22Rv1 (cell line): ENCODE measurements around the gene CLHC1.

Experiments used
- ZFX ChIP-seq: fragments of 450-650 bp; IDR thresholded peaks from 2 replicates; pipeline ENCODE4 v1.6.1; 2017; ENCODE audit warnings: antibody characterized with exemption, borderline replicate concordance
- TF ChIP-seq, protein P1 (sequence below): fragments of 450-650 bp; IDR thresholded peaks from 2 replicates; pipeline ENCODE4 v1.5.1; 2017; ENCODE audit warnings: mild to moderate bottlenecking

DNA sequence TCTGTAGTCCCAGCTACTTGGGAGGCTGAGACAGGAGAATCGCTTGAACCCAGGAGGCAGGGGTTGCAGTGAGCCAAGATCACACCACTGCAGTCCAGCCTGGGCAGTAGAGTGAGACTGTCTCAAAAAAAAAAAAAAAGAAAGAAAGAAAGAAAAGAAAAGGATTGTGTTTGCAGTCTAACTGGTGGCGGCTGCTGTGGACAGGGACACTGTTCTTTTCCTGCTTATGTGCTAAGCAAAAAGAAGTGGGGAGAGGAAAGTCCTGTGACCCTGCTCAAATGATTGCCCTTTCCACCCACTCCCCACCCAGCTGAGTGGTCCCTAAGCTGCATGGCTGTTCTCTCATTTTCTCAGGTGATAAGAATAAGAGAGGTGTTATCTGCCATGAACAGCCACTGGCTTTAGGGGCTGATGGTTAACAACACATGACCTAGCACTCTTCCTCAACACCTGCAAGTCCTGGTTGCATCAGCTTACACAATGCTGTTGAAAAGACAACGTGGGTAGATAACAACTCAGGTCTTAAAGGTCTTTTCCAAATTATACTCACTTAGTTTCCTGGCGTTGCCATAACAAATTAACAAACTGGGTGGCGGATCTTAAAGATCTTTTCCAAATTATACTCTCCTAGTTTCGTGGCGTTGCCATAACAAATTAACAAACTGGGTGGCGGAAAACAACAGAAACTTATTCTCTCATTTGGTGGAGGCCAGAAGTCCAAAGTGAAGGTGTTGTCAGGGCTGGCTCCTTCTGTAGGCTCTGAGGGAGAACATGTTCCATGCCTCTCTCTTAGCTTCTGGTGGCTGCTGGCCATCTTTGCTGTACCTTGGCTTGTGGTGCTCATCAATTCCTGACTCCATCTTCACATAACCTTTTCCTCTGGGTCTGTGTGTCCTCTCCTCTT is 91.5 kb downstream of the CLHC1 start:
- TF ChIP-seq, protein P1, sequence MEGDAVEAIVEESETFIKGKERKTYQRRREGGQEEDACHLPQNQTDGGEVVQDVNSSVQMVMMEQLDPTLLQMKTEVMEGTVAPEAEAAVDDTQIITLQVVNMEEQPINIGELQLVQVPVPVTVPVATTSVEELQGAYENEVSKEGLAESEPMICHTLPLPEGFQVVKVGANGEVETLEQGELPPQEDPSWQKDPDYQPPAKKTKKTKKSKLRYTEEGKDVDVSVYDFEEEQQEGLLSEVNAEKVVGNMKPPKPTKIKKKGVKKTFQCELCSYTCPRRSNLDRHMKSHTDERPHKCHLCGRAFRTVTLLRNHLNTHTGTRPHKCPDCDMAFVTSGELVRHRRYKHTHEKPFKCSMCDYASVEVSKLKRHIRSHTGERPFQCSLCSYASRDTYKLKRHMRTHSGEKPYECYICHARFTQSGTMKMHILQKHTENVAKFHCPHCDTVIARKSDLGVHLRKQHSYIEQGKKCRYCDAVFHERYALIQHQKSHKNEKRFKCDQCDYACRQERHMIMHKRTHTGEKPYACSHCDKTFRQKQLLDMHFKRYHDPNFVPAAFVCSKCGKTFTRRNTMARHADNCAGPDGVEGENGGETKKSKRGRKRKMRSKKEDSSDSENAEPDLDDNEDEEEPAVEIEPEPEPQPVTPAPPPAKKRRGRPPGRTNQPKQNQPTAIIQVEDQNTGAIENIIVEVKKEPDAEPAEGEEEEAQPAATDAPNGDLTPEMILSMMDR, result no peak
- no peak for TF ChIP-seq ZFX
